Panc1 (cell line): ENCODE results near the gene RARA. TPM values are rescaled to one million over a fixed set of nuclear protein-coding genes. Genes with fewer than 3 reads are reported as not detected.
"Not testable (repeated sequence)": the region's sequence is repeated elsewhere in the genome, so short reads cannot be mapped to it uniquely, and the experiment has no call there.

Source experiments
- ATAC-seq: fragments of 200-7000 bp; cut with Tn5 transposase; 2 replicates; pipeline ENCODE4 v1.9.1; 2020; ENCODE audit warnings: mild to moderate bottlenecking, moderate library complexity
- BruUV-seq: library from RNA; stranded (reverse); fragments of 400-500 nt; replicated peaks from 2 replicates; lab custom pipeline; 2021; lab: Mats Ljungman, UMichigan
- CTCF ChIA-PET: fragments of 300-600 bp; sonication (Branson Sonifier 250); formaldehyde crosslinking; loops from one replicate; lab custom pipeline; 2022; ENCODE audit warnings: antibody characterized with exemption; lab: Charles Lee
- POLR2A ChIA-PET: fragments of 300-600 bp; sonication (Branson Sonifier 250); formaldehyde crosslinking; loops from one replicate; lab custom pipeline; 2022; ENCODE audit warnings: antibody characterized with exemption; lab: Charles Lee
- DNase-seq: peaks from one replicate; pipeline ENCODE4 v3.0.0-alpha.2; 2010; ENCODE audit warnings: low read depth, low spot score
- H3K27ac ChIP-seq: 2 replicates; pipeline ENCODE4 v1.5.1; 2011; ENCODE audit warnings: mild to moderate bottlenecking, low read length, inconsistent platforms
- H3K27me3 ChIP-seq: fragments of 200-500 bp; sonication (Bioruptor generic); 2 replicates; pipeline ENCODE4 v1.6.0; 2014; ENCODE audit warnings: low read length, inconsistent platforms; ENCODE audit not compliant: control insufficient read depth, insufficient read depth
- H3K36me3 ChIP-seq: fragments of 200-500 bp; sonication (Bioruptor generic); 2 replicates; pipeline ENCODE4 v1.5.1; 2014; ENCODE audit warnings: inconsistent platforms, mild to moderate bottlenecking, low read length, moderate library complexity; ENCODE audit not compliant: control insufficient read depth, insufficient read depth
- H3K4me1 ChIP-seq: 2 replicates; pipeline ENCODE4 v1.5.1; 2011; ENCODE audit warnings: inconsistent platforms, mild to moderate bottlenecking, low read length, moderate library complexity; ENCODE audit not compliant: control insufficient read depth, insufficient read depth
- H3K4me3 ChIP-seq, 2 experiments: 2 replicates each; pipeline ENCODE4 v1.5.1; 2011 to 2012; ENCODE audit warnings: low read depth in 2 of 2, low read length in 2 of 2, mild to moderate bottlenecking in 2 of 2, inconsistent platforms in 1 of 2, moderate library complexity in 1 of 2
- H3K9me3 ChIP-seq: fragments of 200-500 bp; sonication (Bioruptor generic); 2 replicates; pipeline ENCODE4 v1.5.1; 2014; ENCODE audit warnings: low read depth, mild to moderate bottlenecking, inconsistent platforms, low read length, moderate library complexity; ENCODE audit not compliant: control insufficient read depth, insufficient read depth
- POLR2AphosphoS5 ChIP-seq: IDR thresholded peaks from 2 replicates; pipeline ENCODE4 v1.6.1; 2012; ENCODE audit warnings: mild to moderate bottlenecking, low read depth, low read length, moderate library complexity
- REST ChIP-seq, 2 experiments: IDR thresholded peaks; 2 replicates each; pipeline ENCODE4 v1.6.1; 2011 to 2012; ENCODE audit warnings: low read depth in 2 of 2, control low read depth in 1 of 2, low read length in 1 of 2, mild to moderate bottlenecking in 1 of 2, moderate library complexity in 1 of 2; ENCODE audit not compliant: insufficient read depth in 1 of 2
- SIN3A ChIP-seq: IDR thresholded peaks from 2 replicates; pipeline ENCODE4 v1.6.1; 2012; ENCODE audit warnings: low read depth, mild to moderate bottlenecking, low read length, moderate library complexity, borderline replicate concordance; ENCODE audit not compliant: insufficient read depth
- TCF7L2 ChIP-seq: IDR thresholded peaks from 2 replicates; pipeline ENCODE4 v1.6.1; 2011; ENCODE audit warnings: mild to moderate bottlenecking, low read depth, low read length, inconsistent platforms
- in situ Hi-C: cut with HindIII; loops from 2 replicates; pipeline ENCODE4 v1.10.0; 2016; ENCODE audit warnings: low sequenced_read_pairs, low pct_unique_long_range_greater_than_20kb
- intact Hi-C: fragments of 100-400 bp; cut with micrococcal nuclease; formaldehyde crosslinking; loops from one replicate; pipeline ENCODE4 v1.10.0; 2022; ENCODE audit not compliant: unreplicated experiment
- total RNA-seq: library from RNA; stranded (reverse); gene quantifications from one replicate; pipeline ENCODE4 v1.2.1, GENCODE V29; 2021; ENCODE audit not compliant: unreplicated experiment
- TF ChIP-seq, protein P1 (sequence below): fragments of 450-650 bp; IDR thresholded peaks from 2 replicates; pipeline ENCODE4 v1.5.1; 2017; ENCODE audit warnings: mild to moderate bottlenecking

RARA gene
- total RNA-seq, 1 experiment from 2014 or later = 55.6 TPM

GRCh38 chr17:40366861-40367518, 58.0 kb downstream of the RARA start:
- Histone ChIP-seq H3K4me3 (no peak overlapping the region), H3K27me3 (no peaks in the 10 kb centered on the region), H3K27ac (no peak overlapping the region), H3K9me3 (no peaks in the 10 kb centered on the region), H3K36me3 (no peaks in the 10 kb centered on the region), H3K4me1 (peaks cover 6% of the 10 kb centered on the region; the same call in 1 of the 2 replicates)
- ATAC-seq = no peak
- intact Hi-C loops (no loop called here), in situ Hi-C loops (no loop called here)
- TF ChIP-seq TCF7L2 (no peak), REST (IDR thresholded peaks at IDR 0.05; ENCODE audit: insufficient read depth in 1 of 2, low read depth in 2 of 2, low read length in 1 of 2) (no peak), SIN3A (no peak), POLR2AphosphoS5 (no peak)
- TF ChIP-seq, protein P1, sequence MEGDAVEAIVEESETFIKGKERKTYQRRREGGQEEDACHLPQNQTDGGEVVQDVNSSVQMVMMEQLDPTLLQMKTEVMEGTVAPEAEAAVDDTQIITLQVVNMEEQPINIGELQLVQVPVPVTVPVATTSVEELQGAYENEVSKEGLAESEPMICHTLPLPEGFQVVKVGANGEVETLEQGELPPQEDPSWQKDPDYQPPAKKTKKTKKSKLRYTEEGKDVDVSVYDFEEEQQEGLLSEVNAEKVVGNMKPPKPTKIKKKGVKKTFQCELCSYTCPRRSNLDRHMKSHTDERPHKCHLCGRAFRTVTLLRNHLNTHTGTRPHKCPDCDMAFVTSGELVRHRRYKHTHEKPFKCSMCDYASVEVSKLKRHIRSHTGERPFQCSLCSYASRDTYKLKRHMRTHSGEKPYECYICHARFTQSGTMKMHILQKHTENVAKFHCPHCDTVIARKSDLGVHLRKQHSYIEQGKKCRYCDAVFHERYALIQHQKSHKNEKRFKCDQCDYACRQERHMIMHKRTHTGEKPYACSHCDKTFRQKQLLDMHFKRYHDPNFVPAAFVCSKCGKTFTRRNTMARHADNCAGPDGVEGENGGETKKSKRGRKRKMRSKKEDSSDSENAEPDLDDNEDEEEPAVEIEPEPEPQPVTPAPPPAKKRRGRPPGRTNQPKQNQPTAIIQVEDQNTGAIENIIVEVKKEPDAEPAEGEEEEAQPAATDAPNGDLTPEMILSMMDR = no peak
- POLR2A ChIA-PET = no interaction called here
- no peak for DNase-seq
- CTCF ChIA-PET = interaction anchor here (0.6 kb wide), 1 partner anchor 109 kb away, joined by 4 read pairs; no protein-coding TSS in a partner anchor
- BruUV-seq = no TSS peak

GRCh38 chr17:40367728-40368127, 58.7 kb downstream of the RARA start:
- CTCF ChIA-PET = interaction anchor here (0.6 kb wide), 1 partner anchor 108 kb away, joined by 4 read pairs; no protein-coding TSS in a partner anchor
- H3K9me3 ChIP-seq, ATAC-seq, DNase-seq, H3K27ac ChIP-seq, H3K27me3 ChIP-seq, in situ Hi-C loops, intact Hi-C loops, BruUV-seq, H3K36me3 ChIP-seq, H3K4me1 ChIP-seq, H3K4me3 ChIP-seq: not testable (repeated sequence)
- POLR2A ChIA-PET = interaction anchor here (1.0 kb wide), 1 partner anchor 50 kb away, joined by 4 read pairs; the partner anchor contains the start of gene TOP2A

GRCh38 chr17:40369923-40370322, 60.9 kb downstream of the RARA start:
- in situ Hi-C loops = no loop called here
- intact Hi-C loops = no loop called here

More at GRCh38 chr17:40369923-40370322, 60.9 kb downstream of the RARA start:
- TF ChIP-seq POLR2AphosphoS5 (no peak), REST (IDR thresholded peaks at IDR 0.05; ENCODE audit: insufficient read depth in 1 of 2, low read depth in 2 of 2, low read length in 1 of 2) (no peak), SIN3A (no peak), TCF7L2 (no peak)
- TF ChIP-seq, protein P1 = no peak
- Histone ChIP-seq H3K4me1 (no peaks in the 10 kb centered on the region), H3K4me3 (no peak overlapping the region), H3K27me3 (no peaks in the 10 kb centered on the region), H3K27ac (no peak overlapping the region), H3K9me3 (no peaks in the 10 kb centered on the region), H3K36me3 (no peaks in the 10 kb centered on the region)
- no peak for DNase-seq
- CTCF ChIA-PET = no interaction called here
- BruUV-seq = no TSS peak
- POLR2A ChIA-PET = no interaction called here
- ATAC-seq = no peak
